ENCODE data around the gene FPR2.

DNA sequence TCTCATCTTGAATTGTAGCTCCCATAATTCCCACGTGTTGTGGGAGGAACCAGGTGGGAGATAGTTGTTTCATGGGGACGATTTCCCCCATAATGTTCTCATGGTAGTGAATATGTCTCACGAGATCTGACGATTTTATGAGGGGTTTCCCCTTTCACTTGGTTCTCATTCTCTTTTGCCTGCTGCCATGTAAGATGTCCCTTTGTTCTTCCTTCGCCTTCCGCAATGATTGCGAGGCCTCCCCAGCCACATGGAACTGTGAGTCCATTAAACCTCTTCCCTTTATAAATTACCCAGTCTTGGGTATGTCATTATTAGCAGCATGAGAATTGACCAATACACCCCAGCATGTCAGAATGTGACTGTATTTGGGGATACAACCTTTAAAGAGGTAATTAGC lies 5.4 kb upstream of the FPR2 start:
- TF ChIP-seq EZH2 (IDR thresholded peaks at IDR 0.05) (no peak), POLR2AphosphoS5 (IDR thresholded peaks at IDR 0.05; ENCODE audit: borderline replicate concordance, low read depth, low read length) (no peak)
